ENCODE data around the gene ADRA2B.
"Not testable (repeated sequence)": the region's sequence is repeated elsewhere in the genome, so short reads cannot be mapped to it uniquely, and the experiment has no call there.

DNA sequence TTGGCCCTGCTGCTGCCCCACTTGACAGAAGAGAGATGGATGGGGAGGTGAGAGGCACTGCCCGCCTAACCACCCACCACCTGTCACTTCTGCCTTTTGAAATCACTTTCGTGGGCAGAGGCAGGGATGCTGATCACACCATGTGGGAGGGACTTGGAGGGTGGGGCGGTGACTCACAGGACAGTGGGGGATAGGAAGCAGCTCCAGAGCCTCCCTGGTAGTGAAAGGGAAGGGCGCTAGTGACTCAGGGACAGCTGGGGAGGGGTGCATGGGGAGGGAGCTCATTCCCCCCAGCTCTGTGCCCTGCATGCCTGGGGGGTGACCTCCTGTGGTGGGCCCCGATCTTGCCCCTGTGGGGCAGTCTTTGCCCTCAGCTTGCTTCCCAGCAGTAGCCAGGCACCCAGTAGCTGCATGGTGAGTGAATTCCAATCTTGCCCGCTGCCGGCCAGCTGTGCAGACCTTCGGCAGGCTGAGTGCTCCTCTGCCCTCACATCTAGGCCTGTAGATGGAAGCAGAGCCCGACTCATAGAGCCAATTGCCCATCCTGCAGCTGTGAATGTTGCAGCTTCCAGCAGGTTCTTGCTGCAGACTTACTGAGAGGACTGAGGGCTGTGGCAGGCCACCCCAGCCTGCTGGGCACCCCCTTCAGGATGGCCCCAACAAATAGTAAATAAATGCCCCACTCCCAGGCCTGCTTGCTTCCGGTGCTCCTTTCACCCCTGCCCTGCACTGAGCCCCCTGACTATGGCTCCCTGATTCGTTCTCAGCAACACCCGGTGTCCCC lies 53.1 kb downstream of the ADRA2B start:
- TF ChIP-seq POLR2A (IDR thresholded peaks at IDR 0.05; ENCODE audit: low read length); GATA1 (IDR thresholded peaks at IDR 0.05; ENCODE audit: low read depth, low read length): not testable (repeated sequence)

Data from erythroblast (primary cell).